T follicular helper cell (primary cell): ENCODE measurements around the gene BOK.
"Not testable (repeated sequence)": the region's sequence is repeated elsewhere in the genome, so short reads cannot be mapped to it uniquely, and the experiment has no call there.

Experiments
- DNase-seq: peaks from one replicate; pipeline ENCODE4 v3.0.0-alpha.2; 2020; ENCODE audit warnings: low read depth
- total RNA-seq, 2 experiments: gene quantifications; one replicate each; lab custom pipeline; 2026; lab: John Stamatoyannopoulos, UW

The BOK gene
- total RNA-seq = 0.04 to 0.12 reads per million in 2 experiments

GRCh38 chr2:241558532-241559322 lies at the start of gene BOK:
BOK (plus strand) TSS chr2:241558745; CDS start chr2:241559484, 739 bp downstream.
- no peak for DNase-seq

DNA sequence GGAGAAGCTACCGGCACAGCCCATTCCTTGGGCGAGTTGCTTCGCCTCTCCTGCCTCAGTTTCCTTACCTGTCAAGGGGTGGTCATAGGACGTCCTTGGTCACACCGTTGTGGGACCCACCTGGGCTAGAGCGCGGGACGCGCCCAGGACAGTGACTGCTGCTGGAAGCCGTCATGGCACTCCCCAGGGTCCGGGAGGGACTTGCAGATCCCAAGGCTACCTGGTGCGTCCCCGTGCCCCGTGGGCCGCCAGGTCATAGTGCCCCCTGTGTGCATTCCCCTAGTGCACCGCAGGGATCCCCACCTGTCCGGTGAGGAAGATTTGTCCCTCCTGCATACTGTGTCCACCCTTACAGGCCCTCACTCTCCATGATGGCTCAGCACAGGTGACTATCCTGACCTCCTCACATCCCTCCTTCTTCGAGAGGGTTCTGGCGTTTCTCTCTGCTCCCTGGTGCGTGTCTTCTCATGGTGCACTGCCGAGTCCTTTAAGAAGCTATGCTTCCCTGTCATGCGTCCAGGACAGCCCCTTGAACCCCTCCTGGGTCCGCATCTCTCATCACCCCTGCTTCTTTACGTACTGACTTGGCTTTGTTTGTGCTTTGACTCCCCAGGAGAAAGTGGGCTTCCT lies 49.3 kb upstream of the BOK start:
- DNase-seq = no peak

- DNase-seq = no peak
Measured at GRCh38 chr2:241511091-241511741, 47.3 kb upstream of the BOK start.

DNA sequence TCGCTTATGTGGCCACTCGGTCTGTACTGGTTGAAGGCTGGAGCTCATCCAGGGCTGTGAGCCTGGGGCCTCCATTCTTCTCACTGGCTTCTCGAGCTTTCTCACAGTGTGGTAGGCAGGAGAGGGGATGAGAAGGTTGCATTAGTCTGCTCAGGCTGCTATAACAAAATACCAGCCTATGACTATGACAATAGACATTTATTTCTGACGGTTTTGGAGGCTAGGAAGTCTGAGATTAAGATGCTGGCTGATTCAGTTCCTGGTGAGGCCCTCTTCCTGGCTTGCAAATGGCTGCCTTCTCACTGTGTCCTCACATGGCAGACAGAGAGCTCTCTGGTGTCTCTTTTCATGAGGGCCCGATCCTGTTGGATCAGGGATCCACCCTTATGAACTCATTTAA lies 44.0 kb upstream of the BOK start:
- no peak for DNase-seq

GRCh38 chr2:241514986-241515737 lies 43.4 kb upstream of the BOK start:
- no peak for DNase-seq

DNA sequence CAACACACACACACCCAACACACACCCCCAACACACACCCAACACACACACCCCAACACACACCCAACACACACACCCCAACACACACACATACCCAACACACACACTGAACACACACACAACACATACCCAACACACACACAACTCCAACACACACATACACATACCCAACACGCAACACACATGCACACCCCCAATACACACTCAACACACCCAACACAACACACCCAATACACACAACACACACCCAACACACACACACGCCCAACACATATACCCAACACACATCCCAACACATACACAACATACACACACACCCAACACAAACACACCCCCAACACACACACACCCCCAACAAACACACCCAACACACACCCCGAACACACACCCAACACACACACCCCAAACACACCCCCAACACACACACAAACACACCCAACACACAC lies 42.0 kb upstream of the BOK start:
- DNase-seq = no peak

DNA sequence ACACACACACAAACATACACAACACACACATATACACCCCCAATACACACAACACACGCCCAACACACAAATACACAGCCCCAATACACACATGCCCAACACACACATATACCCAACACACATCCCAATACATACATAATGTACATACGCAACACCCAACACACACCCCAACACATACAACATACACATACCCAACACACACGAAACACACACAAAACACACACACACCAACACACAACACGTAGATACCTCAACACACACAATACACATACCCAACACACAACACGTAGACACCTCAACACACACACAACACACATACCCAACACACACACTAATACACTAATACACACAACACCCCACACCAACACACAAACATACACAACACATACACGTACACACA lies 41.2 kb upstream of the BOK start:
- no peak for DNase-seq

DNA sequence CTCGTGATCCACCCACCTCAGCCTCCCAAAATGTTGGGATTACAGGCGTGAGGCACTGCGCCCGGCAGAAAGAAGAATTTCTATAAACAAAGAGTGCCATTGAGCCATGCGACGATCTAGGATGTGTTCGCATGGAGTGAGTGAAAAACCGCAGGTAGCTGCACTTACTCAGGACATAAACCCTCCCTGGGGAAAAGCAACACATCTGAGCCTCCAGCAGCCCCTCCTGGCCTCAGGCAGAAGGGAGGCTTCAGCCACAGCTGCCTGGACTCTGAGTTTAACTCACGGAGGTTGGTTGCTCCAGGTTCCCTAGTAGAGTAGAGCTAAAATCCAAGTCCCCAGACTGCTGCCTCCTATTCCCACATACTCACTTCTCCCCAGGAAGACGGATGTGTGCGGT lies 38.9 kb upstream of the BOK start:
- no peak for DNase-seq

- DNase-seq = no peak
Measured at GRCh38 chr2:241522477-241522876, 36.1 kb upstream of the BOK start.

DNA sequence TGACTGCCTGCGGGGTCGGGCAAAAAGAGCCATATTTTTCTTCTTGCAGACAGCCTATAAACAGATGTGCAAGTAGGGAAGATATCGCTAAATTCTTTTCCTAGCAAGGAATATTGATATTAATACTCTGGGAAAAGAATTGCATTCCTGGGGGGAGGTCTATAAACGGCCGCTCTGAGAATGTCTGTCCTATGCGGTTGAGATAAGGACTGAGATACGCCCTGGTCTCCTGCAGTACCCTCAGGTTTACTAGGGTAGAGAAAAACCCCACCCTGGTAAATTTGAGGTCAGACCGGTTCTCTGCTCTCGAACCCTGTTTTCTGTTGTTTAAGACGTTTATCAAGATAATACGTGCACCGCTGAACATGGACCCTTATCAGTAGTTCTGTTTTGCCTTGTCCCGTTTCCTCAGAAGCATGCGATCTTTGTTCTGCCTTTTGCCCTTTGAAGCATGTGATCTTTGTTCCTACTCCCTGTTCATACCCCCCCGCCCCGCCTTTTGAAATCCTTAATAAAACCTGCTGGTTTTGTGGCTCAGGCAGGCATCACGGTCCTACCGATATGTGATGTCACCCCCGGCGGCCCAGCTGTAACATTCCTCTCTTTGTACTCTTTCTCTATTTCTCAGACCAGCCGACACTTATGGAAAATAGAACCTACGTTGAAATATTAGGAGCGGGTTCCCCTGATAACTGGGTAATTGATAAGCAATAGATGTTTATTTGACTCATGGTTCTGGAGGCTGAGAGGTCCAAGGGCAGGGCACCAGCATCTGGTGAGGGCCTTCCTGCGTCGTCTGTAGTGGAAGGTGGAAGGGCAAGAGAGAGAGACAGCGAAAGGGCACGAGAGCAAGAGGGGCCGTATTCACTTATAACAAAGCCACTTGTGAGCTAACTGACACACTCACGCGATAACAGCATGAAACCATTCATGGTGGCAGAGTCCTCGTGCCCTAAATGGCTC lies 32.4 kb upstream of the BOK start:
- not testable (repeated sequence) for DNase-seq

GRCh38 chr2:241530571-241530970 lies 28.0 kb upstream of the BOK start:
- DNase-seq = no peak

- DNase-seq = no peak
Measured at GRCh38 chr2:241531161-241531722, 27.3 kb upstream of the BOK start.

DNA sequence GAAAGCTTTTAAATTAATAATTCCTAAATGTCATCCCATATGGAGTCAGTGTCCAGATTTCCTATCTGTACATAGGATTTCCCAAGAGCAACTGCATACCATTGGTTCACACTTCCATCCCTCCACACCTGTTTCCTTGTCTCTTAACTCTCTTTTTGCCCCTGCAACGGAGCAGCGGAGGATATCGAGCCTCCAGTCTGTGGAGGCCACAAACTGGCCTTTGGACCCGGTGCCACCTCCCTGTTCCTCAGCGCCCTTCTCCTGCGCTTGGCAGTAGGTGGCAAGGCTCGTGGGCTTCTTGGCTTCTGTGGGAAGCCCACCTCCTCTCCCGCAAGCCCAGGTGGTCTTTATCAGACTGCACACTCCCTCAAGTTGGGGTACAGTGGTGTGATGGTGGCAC lies 26.4 kb upstream of the BOK start:
- DNase-seq = no peak

- DNase-seq = no peak
Measured at GRCh38 chr2:241532733-241533601, 25.6 kb upstream of the BOK start.

- DNase-seq = no peak
Measured at GRCh38 chr2:241534293-241534692, 24.3 kb upstream of the BOK start.

DNA sequence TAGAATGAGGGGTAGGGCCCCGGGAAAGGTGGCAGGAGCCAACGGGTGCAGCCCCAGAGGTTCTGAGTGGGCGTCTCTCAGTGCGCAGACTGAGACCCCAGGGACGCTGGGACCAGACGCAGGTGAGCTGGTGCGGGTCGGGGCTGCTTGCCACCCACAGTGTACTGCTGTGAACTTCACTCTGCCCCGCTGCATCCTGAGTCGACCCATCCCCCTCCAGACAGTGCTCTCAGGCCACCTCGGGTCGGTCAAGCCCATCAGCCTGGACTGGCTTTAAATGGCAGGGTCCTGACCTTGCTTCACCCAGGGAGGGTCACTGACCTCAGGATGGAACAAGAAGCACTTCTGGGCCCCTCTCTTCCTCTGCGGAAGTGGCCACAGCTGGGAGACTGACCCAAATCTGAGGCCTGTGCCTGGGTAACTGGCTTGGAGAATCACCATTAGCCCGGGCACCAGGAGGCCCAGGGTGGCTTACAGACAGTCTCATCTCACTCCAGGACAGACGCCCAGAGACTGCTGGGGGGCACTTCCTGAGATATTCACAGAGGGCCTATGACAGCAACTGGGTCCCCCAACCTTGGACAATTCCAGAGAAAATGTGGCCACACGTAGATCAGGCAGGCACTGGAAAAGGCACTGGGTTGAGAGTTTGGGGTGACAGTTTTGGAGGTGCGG lies 23.7 kb upstream of the BOK start:
- DNase-seq = no peak

- no peak for DNase-seq
Measured at GRCh38 chr2:241535871-241536655, 22.5 kb upstream of the BOK start.
